ENCODE data around the gene NSD1. TPM values are rescaled to one million over a fixed set of nuclear protein-coding genes. Genes with fewer than 3 reads are reported as not detected.
A peak's percentile ranks its signal among the peaks of the same experiment; 100 is the strongest.

Gene NSD1
- total and polyA plus RNA-seq, 2 of the 8 experiments (the other 6 are each of a cell fraction or from before 2014, with no cell fraction given), result 22.8 to 168 TPM

GRCh38 chr5:177131352-177132135 is 2.0 kb upstream of the NSD1 start:
- peak overlapping the region; percentile 3 for H2BK15ac ChIP-seq (ENCODE audit: low read length)
- peak overlapping the region; percentile 97 for H2BK12ac ChIP-seq (ENCODE audit: low read depth, low read length)
- peak overlapping the region; percentile 99 for H2BK5ac ChIP-seq (ENCODE audit: low read depth, low read length)
- peak in 1 of 2 experiments; percentile 76 for DNase-seq (ENCODE audit: low read depth in 1 of 2, low spot score in 2 of 2)
- peak overlapping the region; percentile 91 for H4K91ac ChIP-seq (replicated peaks; ENCODE audit: insufficient read length, low read length)
- H3K27me3 ChIP-seq (replicated peaks in 1 of 4; ENCODE audit: control insufficient read depth in 3 of 4, extremely low read depth in 1 of 4, insufficient read depth in 3 of 4, low read length in 3 of 4), result no peaks in the 10 kb centered on the region
- H3K18ac ChIP-seq (ENCODE audit: extremely low read depth, low read length), result peak overlapping the region; percentile 95
- H4K5ac ChIP-seq (ENCODE audit: insufficient read length, low read depth, low read length), result peak overlapping the region; percentile 89
- ChIA-PET POLR2A (ENCODE audit: partially characterized antibody) (interaction anchor here (0.6 to 14.2 kb wide), 35 partner anchors 7 to 594 kb away, joined by 3 to 139 read pairs (median 5); partner anchors contain the start of genes FGFR4, MXD3, PRELID1 and RAB24), CTCF (ENCODE audit: partially characterized antibody) (interaction anchor here (1.2 to 8.1 kb wide), 3 partner anchors 18 to 167 kb away, joined by 3 to 77 read pairs (median 3); no protein-coding TSS in a partner anchor)
- 17% methylated on average over 31 of the region's 31 CpGs; no CpG with 5 or more reads in 1 of the 2 experiments for WGBS, 2 experiments (ENCODE audit: extremely low coverage in 1 of 2, insufficient coverage in 1 of 2, insufficient read length in 1 of 2, insufficient replicate concordance in 2 of 2, low coverage in 1 of 2, low lambda C conversion rate in 2 of 2, missing lambda C conversion rate in 1 of 2)
- peaks cover 0 to 2% of the 10 kb centered on the region in 2 experiments for H4K20me1 ChIP-seq (replicated peaks in 1 of 2; ENCODE audit: control insufficient read depth in 1 of 2, insufficient read depth in 2 of 2, low read length in 2 of 2)
- H2BK120ac ChIP-seq (replicated peaks; ENCODE audit: low read depth, low read length), result peak overlapping the region; percentile 21
- FAIRE-seq, result no peak
- H3K79me1 ChIP-seq (ENCODE audit: low read depth, low read length), result peaks cover 2% of the 10 kb centered on the region; the same call in 1 of the 2 replicates
- peak overlapping the region; percentile 98 for H4K8ac ChIP-seq (ENCODE audit: extremely low read depth, insufficient read depth, low read length)
- H2AK5ac ChIP-seq (ENCODE audit: low read depth, low read length), result peak overlapping the region; percentile 18
- H3K9ac ChIP-seq (replicated peaks in 1 of 4; ENCODE audit: extremely low read depth in 1 of 4, low read depth in 3 of 4, low read length in 3 of 4), result peak overlapping the region; percentile 87 to 98 (median 95)
- H2AFZ ChIP-seq (ENCODE audit: low read length), result no peak overlapping the region; the same call in 1 of the 2 replicates
- H2BK20ac ChIP-seq (ENCODE audit: low read length), result 0 out of 2 replicates have a peak overlapping the region, but pooled peaks have one; percentile 86
- peak overlapping the region; percentile 96 for H3K4ac ChIP-seq (replicated peaks; ENCODE audit: insufficient read length, low read depth, low read length)
- H3K9me3 ChIP-seq (ENCODE audit: insufficient read depth in 2 of 2, low read depth in 1 of 2, low read length in 1 of 2), result no peaks in the 10 kb centered on the region
- no peak overlapping the region for H3K23ac ChIP-seq (ENCODE audit: insufficient read length)
- H3K56ac ChIP-seq (replicated peaks; ENCODE audit: insufficient read length, low read depth, low read length), result peak overlapping the region; percentile 93
- peak overlapping the region; percentile 68 to 74 for H3K4me2 ChIP-seq (ENCODE audit: insufficient read depth in 1 of 2, low read depth in 2 of 2, low read length in 2 of 2)
- peaks cover 5 to 18% (median 14%) of the 10 kb centered on the region in 4 experiments for H3K36me3 ChIP-seq (ENCODE audit: control insufficient read depth in 2 of 4, insufficient read depth in 4 of 4, low read length in 3 of 4)
- H3K4me3 ChIP-seq (ENCODE audit: extremely low read depth in 1 of 4, insufficient read depth in 2 of 4, low read depth in 3 of 4, low read length in 4 of 4), result peak overlapping the region; percentile 70 to 94 (median 73)
- peaks cover 14 to 25% (median 21%) of the 10 kb centered on the region in 4 experiments for H3K4me1 ChIP-seq (replicated peaks in 1 of 4; ENCODE audit: control insufficient read depth in 3 of 4, insufficient read depth in 4 of 4, low read length in 3 of 4)
- peak overlapping the region; percentile 98 for H3K27ac ChIP-seq (ENCODE audit: low read depth, low read length)
- H3K14ac ChIP-seq (ENCODE audit: insufficient read length), result peak overlapping the region; percentile 32
- peaks cover 23 to 36% of the 10 kb centered on the region in 2 experiments for H3K79me2 ChIP-seq (ENCODE audit: control insufficient read depth in 1 of 2, insufficient read depth in 2 of 2, low read length in 2 of 2)
- H3K23me2 ChIP-seq (ENCODE audit: low read depth, low read length), result peaks cover 10% of the 10 kb centered on the region; the same call in 1 of the 2 replicates
- TF ChIP-seq POLR2AphosphoS5 (IDR thresholded peaks at IDR 0.05; ENCODE audit: low read depth, low read length) (0 out of 2 replicates have a peak, but pooled peaks have one; percentile 65), BRCA1 (IDR thresholded peaks at IDR 0.05; ENCODE audit: low read depth, low read length) (no peak), CHD2 (IDR thresholded peaks at IDR 0.05; ENCODE audit: low read length) (no peak), EP300 (IDR thresholded peaks at IDR 0.05; ENCODE audit: borderline replicate concordance in 1 of 2, low read depth in 2 of 2, low read length in 2 of 2) (no peak), NANOG (IDR thresholded peaks at IDR 0.05; ENCODE audit: insufficient read depth, low read depth, low read length, poor library complexity, severe bottlenecking) (no peak), CTBP2 (IDR thresholded peaks at IDR 0.05; ENCODE audit: borderline replicate concordance, insufficient read depth, insufficient read length, low read length) (no peak), POLR2A (IDR thresholded peaks at IDR 0.05; ENCODE audit: control extremely low read depth in 1 of 2, low read depth in 2 of 2, low read length in 2 of 2) (peak; percentile 14 to 78; a peak in 2 of 3 replicates)
- TF ChIP-seq, protein P1, sequence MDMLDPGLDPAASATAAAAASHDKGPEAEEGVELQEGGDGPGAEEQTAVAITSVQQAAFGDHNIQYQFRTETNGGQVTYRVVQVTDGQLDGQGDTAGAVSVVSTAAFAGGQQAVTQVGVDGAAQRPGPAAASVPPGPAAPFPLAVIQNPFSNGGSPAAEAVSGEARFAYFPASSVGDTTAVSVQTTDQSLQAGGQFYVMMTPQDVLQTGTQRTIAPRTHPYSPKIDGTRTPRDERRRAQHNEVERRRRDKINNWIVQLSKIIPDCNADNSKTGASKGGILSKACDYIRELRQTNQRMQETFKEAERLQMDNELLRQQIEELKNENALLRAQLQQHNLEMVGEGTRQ (IDR thresholded peaks at IDR 0.05; ENCODE audit: low read length), result peak; percentile 82
- TF ChIP-seq, protein P2, sequence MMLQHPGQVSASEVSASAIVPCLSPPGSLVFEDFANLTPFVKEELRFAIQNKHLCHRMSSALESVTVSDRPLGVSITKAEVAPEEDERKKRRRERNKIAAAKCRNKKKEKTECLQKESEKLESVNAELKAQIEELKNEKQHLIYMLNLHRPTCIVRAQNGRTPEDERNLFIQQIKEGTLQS (IDR thresholded peaks at IDR 0.05; ENCODE audit: insufficient read depth, low read depth, low read length), result peak; percentile 57; the same call in 1 of the 2 replicates
